ENCODE measurements around the gene ANKH. TPM values are rescaled to one million over a fixed set of nuclear protein-coding genes. Genes with fewer than 3 reads are reported as not detected.

Gene ANKH
- polyA plus RNA-seq, 1 donor from 2014 or later: 9.9 TPM

- Histone ChIP-seq H2AFZ (ENCODE audit: low read depth, low read length) (no peak overlapping the region), H3K9me2 (ENCODE audit: insufficient read depth, low read length) (no peaks in the 10 kb centered on the region), H4K20me1 (ENCODE audit: insufficient read depth) (no peaks in the 10 kb centered on the region), H3K9me3 (ENCODE audit: low read length) (no peaks in the 10 kb centered on the region), H3K4me3 (ENCODE audit: low read length) (no peak overlapping the region), H3K27me3 (ENCODE audit: insufficient read depth, low read depth, low read length) (no peaks in the 10 kb centered on the region), H3K79me2 (replicated peaks; ENCODE audit: insufficient read depth, low read length) (no peaks in the 10 kb centered on the region), H3F3A (ENCODE audit: insufficient read depth, low read length, poor library complexity, severe bottlenecking) (no peaks in the 10 kb centered on the region), H3K9ac (ENCODE audit: low read length) (no peak overlapping the region), H3K36me3 (ENCODE audit: insufficient read depth, low read length) (no peaks in the 10 kb centered on the region), H3K27ac (ENCODE audit: low read length) (no peak overlapping the region), H3K4me2 (ENCODE audit: low read length) (no peak overlapping the region)
- TF ChIP-seq SMC3 (conservative IDR thresholded peaks at IDR 0.05; ENCODE audit: poor library complexity) (no peak), MXI1 (conservative IDR thresholded peaks at IDR 0.05; ENCODE audit: poor library complexity, severe bottlenecking) (no peak), EZH2 (IDR thresholded peaks at IDR 0.05; ENCODE audit: borderline replicate concordance, insufficient read depth, low read length, poor library complexity, severe bottlenecking) (no peak), POLR2AphosphoS5 (IDR thresholded peaks at IDR 0.05) (no peak), EP300 (conservative IDR thresholded peaks at IDR 0.05; ENCODE audit: poor library complexity, severe bottlenecking) (no peak)
- TF ChIP-seq, protein P1, sequence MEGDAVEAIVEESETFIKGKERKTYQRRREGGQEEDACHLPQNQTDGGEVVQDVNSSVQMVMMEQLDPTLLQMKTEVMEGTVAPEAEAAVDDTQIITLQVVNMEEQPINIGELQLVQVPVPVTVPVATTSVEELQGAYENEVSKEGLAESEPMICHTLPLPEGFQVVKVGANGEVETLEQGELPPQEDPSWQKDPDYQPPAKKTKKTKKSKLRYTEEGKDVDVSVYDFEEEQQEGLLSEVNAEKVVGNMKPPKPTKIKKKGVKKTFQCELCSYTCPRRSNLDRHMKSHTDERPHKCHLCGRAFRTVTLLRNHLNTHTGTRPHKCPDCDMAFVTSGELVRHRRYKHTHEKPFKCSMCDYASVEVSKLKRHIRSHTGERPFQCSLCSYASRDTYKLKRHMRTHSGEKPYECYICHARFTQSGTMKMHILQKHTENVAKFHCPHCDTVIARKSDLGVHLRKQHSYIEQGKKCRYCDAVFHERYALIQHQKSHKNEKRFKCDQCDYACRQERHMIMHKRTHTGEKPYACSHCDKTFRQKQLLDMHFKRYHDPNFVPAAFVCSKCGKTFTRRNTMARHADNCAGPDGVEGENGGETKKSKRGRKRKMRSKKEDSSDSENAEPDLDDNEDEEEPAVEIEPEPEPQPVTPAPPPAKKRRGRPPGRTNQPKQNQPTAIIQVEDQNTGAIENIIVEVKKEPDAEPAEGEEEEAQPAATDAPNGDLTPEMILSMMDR (IDR thresholded peaks at IDR 0.05; ENCODE audit: poor library complexity, severe bottlenecking): no peak
Observed at GRCh38 chr5:14767053-14767452, 104.5 kb downstream of the ANKH start.

DNA sequence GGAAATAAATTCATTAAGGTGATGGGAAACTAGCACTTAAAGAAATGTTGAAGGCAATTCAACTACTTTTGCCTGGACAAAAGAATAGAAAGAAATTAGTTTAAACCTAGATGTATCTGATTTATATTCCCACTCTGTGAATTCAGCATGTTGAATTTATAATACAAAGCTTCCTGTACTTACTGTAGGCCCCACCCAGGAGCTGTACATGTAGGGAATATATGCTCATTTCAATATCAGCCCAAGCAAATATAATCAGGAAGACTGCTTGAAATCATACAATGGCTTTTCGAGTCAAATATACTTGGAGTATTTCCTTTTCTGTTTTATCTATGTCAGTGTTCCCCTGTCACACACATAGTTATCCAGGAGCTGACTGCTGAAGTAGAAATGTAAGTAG, 105.0 kb downstream of the ANKH start:
- no peak overlapping the region for H2AFZ ChIP-seq (ENCODE audit: low read depth, low read length)
- H3K79me2 ChIP-seq (replicated peaks; ENCODE audit: insufficient read depth, low read length): no peaks in the 10 kb centered on the region
- no peaks in the 10 kb centered on the region for H3K36me3 ChIP-seq (ENCODE audit: insufficient read depth, low read length)
- no peak overlapping the region for H3K27ac ChIP-seq (ENCODE audit: low read length)
- H3K4me2 ChIP-seq (ENCODE audit: low read length): no peak overlapping the region
- no peaks in the 10 kb centered on the region for H3K27me3 ChIP-seq (ENCODE audit: insufficient read depth, low read depth, low read length)
- no peak for TF ChIP-seq RAD21 (conservative IDR thresholded peaks at IDR 0.05)
- TF ChIP-seq, protein P2, sequence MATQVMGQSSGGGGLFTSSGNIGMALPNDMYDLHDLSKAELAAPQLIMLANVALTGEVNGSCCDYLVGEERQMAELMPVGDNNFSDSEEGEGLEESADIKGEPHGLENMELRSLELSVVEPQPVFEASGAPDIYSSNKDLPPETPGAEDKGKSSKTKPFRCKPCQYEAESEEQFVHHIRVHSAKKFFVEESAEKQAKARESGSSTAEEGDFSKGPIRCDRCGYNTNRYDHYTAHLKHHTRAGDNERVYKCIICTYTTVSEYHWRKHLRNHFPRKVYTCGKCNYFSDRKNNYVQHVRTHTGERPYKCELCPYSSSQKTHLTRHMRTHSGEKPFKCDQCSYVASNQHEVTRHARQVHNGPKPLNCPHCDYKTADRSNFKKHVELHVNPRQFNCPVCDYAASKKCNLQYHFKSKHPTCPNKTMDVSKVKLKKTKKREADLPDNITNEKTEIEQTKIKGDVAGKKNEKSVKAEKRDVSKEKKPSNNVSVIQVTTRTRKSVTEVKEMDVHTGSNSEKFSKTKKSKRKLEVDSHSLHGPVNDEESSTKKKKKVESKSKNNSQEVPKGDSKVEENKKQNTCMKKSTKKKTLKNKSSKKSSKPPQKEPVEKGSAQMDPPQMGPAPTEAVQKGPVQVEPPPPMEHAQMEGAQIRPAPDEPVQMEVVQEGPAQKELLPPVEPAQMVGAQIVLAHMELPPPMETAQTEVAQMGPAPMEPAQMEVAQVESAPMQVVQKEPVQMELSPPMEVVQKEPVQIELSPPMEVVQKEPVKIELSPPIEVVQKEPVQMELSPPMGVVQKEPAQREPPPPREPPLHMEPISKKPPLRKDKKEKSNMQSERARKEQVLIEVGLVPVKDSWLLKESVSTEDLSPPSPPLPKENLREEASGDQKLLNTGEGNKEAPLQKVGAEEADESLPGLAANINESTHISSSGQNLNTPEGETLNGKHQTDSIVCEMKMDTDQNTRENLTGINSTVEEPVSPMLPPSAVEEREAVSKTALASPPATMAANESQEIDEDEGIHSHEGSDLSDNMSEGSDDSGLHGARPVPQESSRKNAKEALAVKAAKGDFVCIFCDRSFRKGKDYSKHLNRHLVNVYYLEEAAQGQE (IDR thresholded peaks at IDR 0.05; ENCODE audit: borderline replicate concordance): no peak
- TF ChIP-seq, protein P1 (IDR thresholded peaks at IDR 0.05; ENCODE audit: poor library complexity, severe bottlenecking): no peak
- no peak for TF ChIP-seq MXI1 (conservative IDR thresholded peaks at IDR 0.05; ENCODE audit: poor library complexity, severe bottlenecking)
- TF ChIP-seq SMC3 (conservative IDR thresholded peaks at IDR 0.05; ENCODE audit: poor library complexity): no peak
- no peak for TF ChIP-seq EZH2 (IDR thresholded peaks at IDR 0.05; ENCODE audit: borderline replicate concordance, insufficient read depth, low read length, poor library complexity, severe bottlenecking)
- TF ChIP-seq TAF1 (IDR thresholded peaks at IDR 0.05; ENCODE audit: low read depth): no peak
- no peak for TF ChIP-seq POLR2AphosphoS5 (IDR thresholded peaks at IDR 0.05)
- TF ChIP-seq EP300 (conservative IDR thresholded peaks at IDR 0.05; ENCODE audit: poor library complexity, severe bottlenecking): no peak
- H3K9ac ChIP-seq (ENCODE audit: low read length): no peak overlapping the region
- H3F3A ChIP-seq (ENCODE audit: insufficient read depth, low read length, poor library complexity, severe bottlenecking): no peaks in the 10 kb centered on the region
- H3K9me3 ChIP-seq (ENCODE audit: low read length): no peaks in the 10 kb centered on the region
- no peaks in the 10 kb centered on the region for H3K9me2 ChIP-seq (ENCODE audit: insufficient read depth, low read length)
- no peak overlapping the region for H3K4me3 ChIP-seq (ENCODE audit: low read length)
- H4K20me1 ChIP-seq (ENCODE audit: insufficient read depth): no peaks in the 10 kb centered on the region

Measured in neural cell (in vitro differentiated cells).